Fibroblast of lung (primary cell): ENCODE measurements around the gene GRM8.

Experiments used
- CTCF ChIP-seq, 2 donors: IDR thresholded peaks in 1 of 2; conservative IDR thresholded peaks in 1 of 2; 1 replicate in 1 of 2; 2 replicates in 1 of 2; pipeline ENCODE4 v1.5.1; 2011 to 2012; ENCODE audit warnings: low read length in 2 of 2, control low read depth in 1 of 2, inconsistent platforms in 1 of 2, low read depth in 1 of 2, mild to moderate bottlenecking in 1 of 2
- EZH2 ChIP-seq: IDR thresholded peaks from 2 replicates; pipeline ENCODE4 v1.5.1; 2012; ENCODE audit warnings: low read length, control low read depth, mild to moderate bottlenecking; ENCODE audit errors: missing control alignments

DNA sequence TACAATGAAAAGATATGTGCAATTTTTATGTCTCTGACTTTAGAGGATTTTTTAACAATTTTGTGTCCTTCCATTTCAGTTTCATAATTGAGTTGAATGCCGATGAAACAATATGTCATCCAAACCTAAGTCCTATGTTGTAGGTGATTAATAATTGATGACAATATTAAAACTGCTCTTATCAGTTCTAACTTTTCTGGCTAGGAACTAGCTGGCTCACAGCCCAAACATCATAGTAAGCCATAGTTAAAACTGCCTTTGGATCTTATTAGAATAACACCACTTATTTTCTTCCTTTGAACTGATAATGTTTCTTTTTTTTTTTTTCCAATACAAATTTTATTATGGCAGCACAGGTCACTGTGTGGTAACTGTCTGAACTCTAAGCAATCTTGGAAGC is 230.9 kb downstream of the GRM8 start:
- TF ChIP-seq CTCF (conservative IDR thresholded peaks at IDR 0.05 in 1 of 2, IDR thresholded peaks at IDR 0.05 in 1 of 2; ENCODE audit: low read depth in 1 of 2, low read length in 2 of 2) (no peak), EZH2 (no peak)
